ENCODE data around the gene R3HDM4.
"Not testable (repeated sequence)": the region's sequence is repeated elsewhere in the genome, so short reads cannot be mapped to it uniquely, and the experiment has no call there.

R3HDM4 gene

DNA sequence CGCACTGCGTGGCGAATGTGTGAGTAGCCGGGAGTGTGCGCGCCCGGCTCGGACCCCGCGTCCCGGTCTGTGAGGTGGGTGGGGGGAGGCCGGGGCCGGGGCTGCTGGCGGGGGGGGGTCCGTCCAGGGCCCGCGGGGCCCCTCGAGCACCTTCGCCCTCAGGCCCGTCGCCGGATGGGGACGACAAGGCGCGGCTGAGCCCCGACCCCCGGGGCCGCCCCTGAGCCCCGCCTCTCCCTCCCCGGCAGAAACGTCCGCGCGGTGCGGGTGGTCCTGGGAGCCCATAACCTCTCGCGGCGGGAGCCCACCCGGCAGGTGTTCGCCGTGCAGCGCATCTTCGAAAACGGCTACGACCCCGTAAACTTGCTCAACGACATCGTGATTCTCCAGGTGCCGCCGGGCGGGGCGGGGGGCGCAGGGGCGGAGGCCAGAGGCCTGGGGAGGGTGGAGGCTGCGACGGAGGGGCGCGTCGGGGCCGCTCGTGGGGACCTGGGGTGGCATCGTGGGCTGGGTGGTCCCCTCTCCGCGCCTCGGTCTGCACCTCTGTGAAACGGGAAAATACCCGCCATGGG, 59.9 kb downstream of the R3HDM4 start:
- DNase-seq, result no peak

DNA sequence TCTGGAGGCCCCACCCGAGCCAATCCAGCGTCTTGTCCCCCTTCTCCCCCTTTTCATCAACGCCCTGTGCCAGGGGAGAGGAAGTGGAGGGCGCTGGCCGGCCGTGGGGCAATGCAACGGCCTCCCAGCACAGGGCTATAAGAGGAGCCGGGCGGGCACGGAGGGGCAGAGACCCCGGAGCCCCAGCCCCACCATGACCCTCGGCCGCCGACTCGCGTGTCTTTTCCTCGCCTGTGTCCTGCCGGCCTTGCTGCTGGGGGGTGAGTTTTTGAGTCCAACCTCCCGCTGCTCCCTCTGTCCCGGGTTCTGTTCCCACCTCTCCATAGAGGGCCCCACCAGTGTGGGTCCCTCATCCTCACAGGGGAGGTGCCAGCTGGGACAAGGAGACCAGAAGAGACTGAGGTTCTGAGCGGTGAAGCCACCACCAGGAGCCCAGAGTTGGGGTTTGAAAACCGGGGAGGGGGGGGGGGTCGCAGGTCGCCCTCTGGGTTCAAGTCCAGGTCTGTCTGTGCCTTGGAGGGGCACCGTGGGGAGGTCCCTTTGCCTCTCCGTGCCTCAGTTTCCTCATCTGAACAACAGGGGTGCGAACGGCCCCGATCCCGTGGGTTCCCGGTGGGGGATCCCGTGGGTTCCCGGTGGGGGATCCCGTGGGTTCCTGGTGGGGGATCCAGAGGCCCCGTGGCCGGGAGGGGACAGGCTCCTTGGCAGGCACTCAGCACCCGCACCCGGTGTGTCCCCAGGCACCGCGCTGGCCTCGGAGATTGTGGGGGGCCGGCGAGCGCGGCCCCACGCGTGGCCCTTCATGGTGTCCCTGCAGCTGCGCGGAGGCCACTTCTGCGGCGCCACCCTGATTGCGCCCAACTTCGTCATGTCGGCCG, 60.6 kb downstream of the R3HDM4 start, which contains the start of gene ELANE:
Gene ELANE, plus strand, starts transcription at position 168 of the 878 bp plus-strand sequence. Its CDS starts 26 bp downstream, at position 194.
- DNase-seq, result no peak

DNA sequence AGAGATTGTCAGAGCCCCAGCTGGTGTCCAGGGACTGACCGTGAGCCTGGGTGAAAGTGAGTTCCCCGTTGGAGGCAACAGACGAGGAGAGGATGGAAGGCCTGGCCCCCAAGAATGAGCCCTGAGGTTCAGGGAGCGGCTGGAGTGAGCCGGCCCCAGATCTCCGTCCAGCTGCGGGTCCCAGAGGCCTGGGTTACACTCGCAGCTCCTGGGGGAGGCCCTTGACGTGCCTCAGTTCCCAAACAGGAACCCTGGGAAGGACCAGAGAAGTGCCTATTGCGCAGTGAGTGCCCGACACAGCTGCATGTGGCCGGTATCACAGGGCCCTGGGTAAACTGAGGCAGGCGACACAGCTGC, 62.1 kb downstream of the R3HDM4 start:
- DNase-seq, result no peak

DNA sequence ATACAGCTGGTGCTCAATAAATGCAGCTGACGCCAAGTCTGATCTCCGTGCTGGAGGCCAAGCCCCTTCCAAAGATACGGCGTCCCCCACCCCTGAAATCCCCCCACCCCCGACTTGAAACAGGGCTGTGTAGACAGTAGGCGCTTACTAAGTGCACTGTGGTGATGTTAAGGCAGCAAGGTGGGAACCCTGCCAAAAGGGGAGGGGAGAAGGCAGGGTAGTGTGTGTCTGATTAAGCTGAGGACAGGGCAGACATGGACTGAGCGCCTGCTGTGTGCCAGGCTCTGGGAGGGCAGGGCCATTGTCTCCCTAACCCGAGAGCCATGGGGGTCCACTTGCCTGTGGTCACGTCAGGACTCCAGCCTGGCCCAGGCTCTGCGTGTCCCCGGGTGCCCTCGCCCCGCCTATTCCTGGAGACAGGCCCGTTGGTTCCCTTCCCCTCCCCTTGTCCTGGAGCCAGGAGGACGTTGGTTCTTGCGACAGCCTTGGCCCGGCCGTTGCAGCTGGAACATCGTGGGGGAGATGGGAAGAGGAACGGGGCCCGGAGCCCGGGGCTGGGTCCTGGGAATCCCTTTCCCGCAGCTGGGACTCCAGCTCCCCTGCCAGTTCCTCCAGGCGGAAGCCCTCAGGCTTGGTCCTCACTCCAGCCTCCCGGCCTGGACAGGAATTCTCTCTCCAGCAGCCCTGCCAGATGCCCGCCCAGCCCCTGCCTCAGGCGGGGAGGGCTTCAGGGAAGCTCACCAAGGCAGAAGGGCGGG, 62.6 kb downstream of the R3HDM4 start:
- no peak for DNase-seq

DNA sequence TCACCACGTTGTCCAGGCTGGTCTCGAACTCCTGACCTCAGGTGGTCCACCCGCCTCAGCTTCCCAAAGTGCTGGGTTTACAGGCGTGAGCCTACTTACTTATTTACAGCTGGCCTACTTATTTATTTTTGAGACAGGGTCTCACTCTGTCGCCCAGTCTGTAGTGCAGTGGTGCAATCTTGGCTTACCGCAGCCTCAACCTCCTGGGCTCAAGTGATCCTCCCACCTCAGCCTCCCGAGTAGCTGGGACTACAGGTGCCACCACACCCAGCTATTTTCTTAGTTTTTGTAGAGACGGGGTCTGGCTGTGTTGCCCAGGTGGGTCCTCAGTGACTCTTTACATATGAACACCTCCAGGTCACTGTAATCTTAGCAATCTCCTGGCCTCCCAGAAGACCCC, 63.8 kb downstream of the R3HDM4 start:
- DNase-seq, result not testable (repeated sequence)

DNA sequence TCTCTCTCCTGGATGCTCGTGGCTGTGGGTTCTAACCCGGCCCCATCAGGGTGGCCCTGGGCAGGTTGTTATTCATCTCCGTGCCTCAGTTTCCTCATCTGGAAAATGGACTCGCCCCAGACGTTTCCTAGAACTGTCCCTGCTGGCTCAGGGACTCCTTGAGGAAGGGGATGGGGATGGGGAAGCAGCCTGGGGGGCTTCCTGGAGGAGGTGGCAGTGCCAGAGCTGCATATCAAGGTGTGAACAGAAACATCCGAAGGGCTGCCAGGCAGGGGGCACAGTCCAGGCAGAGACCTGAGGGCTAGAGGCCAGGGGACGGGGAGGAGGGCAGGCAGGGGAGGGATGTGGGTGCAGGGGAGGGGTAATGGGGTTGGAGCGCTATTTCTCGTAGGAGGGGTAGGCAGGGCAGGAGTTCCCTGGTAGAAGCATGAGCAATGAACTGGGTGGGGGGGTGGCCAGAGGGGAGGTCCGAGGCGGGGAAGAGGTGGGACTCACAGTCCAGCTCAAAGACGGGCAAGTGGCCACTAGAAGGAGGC, 64.6 kb downstream of the R3HDM4 start:
- no peak for DNase-seq

All from CD4-positive, alpha-beta T cell treated with Interleukin-21 for 1 hour (primary cell).